A549 (cell line): ENCODE measurements around the gene PLCL1. TPM values are rescaled to one million over a fixed set of nuclear protein-coding genes. Genes with fewer than 3 reads are reported as not detected.

Source experiments
- ATAC-seq, 2 experiments: fragments of 200-7000 bp in 1 of 2; fragments of >200 bp in 1 of 2; cut with Nextera tagmentation in 1 of 2; cut with Tn5 transposase in 1 of 2; 3 replicates each; pipeline versions ENCODE4 v1.8.0 to v1.9.1; 2018 to 2020; ENCODE audit warnings: mild to moderate bottlenecking in 1 of 2, moderate library complexity in 1 of 2
- CTCF ChIA-PET: fragments of 300-600 bp; sonication (Branson Sonifier 250); formaldehyde crosslinking; extraction: SDS; loops from one replicate; lab custom pipeline; 2021; ENCODE audit warnings: antibody characterized with exemption, inconsistent platforms; lab: Yijun Ruan, JAX
- POLR2A ChIA-PET: fragments of 350-600 bp; formaldehyde crosslinking; extraction: SDS; loops from one replicate; lab custom pipeline; 2021; ENCODE audit warnings: antibody characterized with exemption, inconsistent platforms; lab: Yijun Ruan, JAX
- DNase-seq, 2 experiments: peaks; one replicate each; pipeline versions ENCODE4 v3.0.0 to v3.0.0-alpha.2; 2011 to 2016; ENCODE audit warnings: low read depth in 1 of 2, low spot score in 1 of 2
- FAIRE-seq: peaks from 2 replicates; lab custom pipeline; 2011; peaks lifted over from hg19 to GRCh38; lab: Jason Lieb, UNC
- H3K27ac ChIP-seq, 2 experiments: fragments of >200 bp; sonication (Bioruptor Twin); formaldehyde crosslinking; 3 replicates each; pipeline ENCODE4 v1.5.1; 2016 to 2017
- H3K4me1 ChIP-seq: fragments of >200 bp; sonication (Bioruptor Twin); formaldehyde crosslinking; 3 replicates; pipeline ENCODE4 v1.6.1; 2016
- H3K4me2 ChIP-seq: fragments of >200 bp; sonication (Bioruptor Twin); formaldehyde crosslinking; 3 replicates; pipeline ENCODE4 v1.6.1; 2016
- H3K4me3 ChIP-seq: fragments of >200 bp; sonication (Bioruptor Twin); formaldehyde crosslinking; 3 replicates; pipeline ENCODE4 v1.5.1; 2016
- H3K9me3 ChIP-seq: fragments of >200 bp; sonication (Bioruptor Twin); formaldehyde crosslinking; 3 replicates; pipeline ENCODE4 v1.6.1; 2016
- CBX2 ChIP-seq: fragments of 200-600 bp; sonication (generic); IDR thresholded peaks from 2 replicates; pipeline ENCODE4 v1.6.1; 2016; ENCODE audit warnings: low read depth, mild to moderate bottlenecking, borderline replicate concordance
- CEBPB ChIP-seq, 2 experiments: fragments of >200 bp in 1 of 2; sonication (Bioruptor Twin) in 1 of 2; formaldehyde crosslinking in 1 of 2; IDR thresholded peaks; 2 replicates each; pipeline ENCODE4 v1.6.1; 2012 to 2016
- EHF ChIP-seq: fragments of 250-450 bp; sonication (Bioruptor Pico); IDR thresholded peaks from 2 replicates; pipeline ENCODE4 v1.5.0; 2020; ENCODE audit warnings: mild to moderate bottlenecking
- EP300 ChIP-seq, 2 experiments: fragments of >200 bp; sonication (Bioruptor Twin); formaldehyde crosslinking; IDR thresholded peaks; 2 replicates in 1 of 2; 3 replicates in 1 of 2; pipeline ENCODE4 v1.6.1; 2016 to 2017
- FOSB ChIP-seq: fragments of 250-450 bp; sonication (Bioruptor Pico); IDR thresholded peaks from 2 replicates; pipeline ENCODE4 v1.5.0; 2020; ENCODE audit warnings: mild to moderate bottlenecking, moderate library complexity
- FOSL2 ChIP-seq, 2 experiments: fragments of 450-650 bp in 1 of 2; fragments of >200 bp in 1 of 2; sonication (Bioruptor Twin) in 1 of 2; formaldehyde crosslinking; IDR thresholded peaks; 2 replicates each; pipeline versions ENCODE4 v1.5.0 to v1.6.1; 2016 to 2020; ENCODE audit warnings: mild to moderate bottlenecking in 1 of 2, moderate library complexity in 1 of 2
- FOXS1 ChIP-seq: fragments of 250-450 bp; sonication (Bioruptor Pico); IDR thresholded peaks from 2 replicates; pipeline ENCODE4 v1.5.0; 2020; ENCODE audit warnings: mild to moderate bottlenecking, moderate library complexity
- HEYL ChIP-seq: fragments of 250-450 bp; sonication (Bioruptor Pico); IDR thresholded peaks from 2 replicates; pipeline ENCODE4 v1.8.0; 2021; ENCODE audit warnings: mild to moderate bottlenecking, moderate library complexity
- HOXA7 ChIP-seq: fragments of 250-450 bp; sonication (Bioruptor Pico); IDR thresholded peaks from 2 replicates; pipeline ENCODE4 v1.5.0; 2020; ENCODE audit warnings: mild to moderate bottlenecking, moderate library complexity
- KDM1A ChIP-seq: fragments of 200-600 bp; sonication (generic); IDR thresholded peaks from 2 replicates; pipeline ENCODE4 v1.6.1; 2016; ENCODE audit warnings: low read depth, mild to moderate bottlenecking
- KDM5A ChIP-seq: fragments of 200-600 bp; sonication (generic); IDR thresholded peaks from 2 replicates; pipeline ENCODE4 v1.6.1; 2016; ENCODE audit warnings: antibody characterized with exemption, mild to moderate bottlenecking
- MAZ ChIP-seq: fragments of 150-350 bp; IDR thresholded peaks from 2 replicates; pipeline ENCODE4 v1.6.1; 2014; ENCODE audit warnings: antibody characterized with exemption, low read depth, low read length, borderline replicate concordance
- NPAS2 ChIP-seq: fragments of 250-450 bp; sonication (Bioruptor Pico); IDR thresholded peaks from 2 replicates; pipeline ENCODE4 v1.8.0; 2022; ENCODE audit warnings: mild to moderate bottlenecking, moderate library complexity, borderline replicate concordance
- POLR2A ChIP-seq: IDR thresholded peaks from 2 replicates; pipeline ENCODE4 v1.6.1; 2012; ENCODE audit warnings: mild to moderate bottlenecking, low read length
- RAD21 ChIP-seq, 2 experiments: fragments of >200 bp in 1 of 2; sonication (Bioruptor Twin) in 1 of 2; formaldehyde crosslinking in 1 of 2; IDR thresholded peaks in 1 of 2; conservative IDR thresholded peaks in 1 of 2; 2 replicates in 1 of 2; 3 replicates in 1 of 2; pipeline ENCODE4 v1.6.1; 2012 to 2018; ENCODE audit warnings: inconsistent platforms in 1 of 2
- RCOR1 ChIP-seq: fragments of 150-350 bp; IDR thresholded peaks from 2 replicates; pipeline ENCODE4 v1.6.1; 2014; ENCODE audit warnings: antibody characterized with exemption, low read length, low read depth
- RFX5 ChIP-seq: fragments of 450-650 bp; IDR thresholded peaks from 2 replicates; pipeline ENCODE4 v1.7.1; 2014; ENCODE audit warnings: antibody characterized with exemption, mild to moderate bottlenecking, moderate library complexity
- SMC3 ChIP-seq: fragments of >200 bp; sonication (Bioruptor Twin); formaldehyde crosslinking; IDR thresholded peaks from 3 replicates; pipeline ENCODE4 v1.6.1; 2018; ENCODE audit warnings: inconsistent platforms
- SREBF2 ChIP-seq: fragments of 450-650 bp; IDR thresholded peaks from 2 replicates; pipeline ENCODE4 v1.6.1; 2014; ENCODE audit warnings: mild to moderate bottlenecking, moderate library complexity
- ZSCAN20 ChIP-seq: fragments of 250-450 bp; sonication (Bioruptor Pico); IDR thresholded peaks from 2 replicates; pipeline ENCODE4 v1.8.0; 2022; ENCODE audit warnings: mild to moderate bottlenecking, moderate library complexity
- WGBS: methylation state at CpG from one replicate; pipeline ENCODE4 v1.1.6; 2017; ENCODE audit errors: missing lambda C conversion rate; 5-methylcytosine and 5-hydroxymethylcytosine counted together
- polyA plus RNA-seq, 4 experiments: library from polyadenylated mRNA; depleted of rRNA in 3 of 4; stranded (reverse); fragments of >200 nt; fragmentation: RNase III in 1 of 4; extraction: RNeasy Plus Mini Kit Qiagen cat#74134 plus additional on column Dnase treatment in 1 of 4; gene quantifications; 2 replicates in 3 of 4; 3 replicates in 1 of 4; pipeline ENCODE4 v1.2.3, GENCODE V29; 2011 to 2017
- TF ChIP-seq, protein P1 (sequence below): IDR thresholded peaks from 2 replicates; pipeline ENCODE4 v1.6.1; 2012
- TF ChIP-seq, protein P2 (sequence below): IDR thresholded peaks from 2 replicates; pipeline ENCODE4 v1.6.1; 2012
- TF ChIP-seq, protein P3 (sequence below): fragments of 200-600 bp; sonication (generic); IDR thresholded peaks from 2 replicates; pipeline ENCODE4 v1.6.1; 2016; ENCODE audit warnings: antibody characterized with exemption, mild to moderate bottlenecking, moderate library complexity
- TF ChIP-seq, protein P4 (sequence below): fragments of >200 bp; sonication (Bioruptor Twin); formaldehyde crosslinking; IDR thresholded peaks from 3 replicates; pipeline ENCODE4 v1.5.1; 2016

Gene PLCL1
- polyA plus RNA-seq, 2 of the 4 experiments (the other 2 are of a cell fraction), result 0.03 TPM

DNA sequence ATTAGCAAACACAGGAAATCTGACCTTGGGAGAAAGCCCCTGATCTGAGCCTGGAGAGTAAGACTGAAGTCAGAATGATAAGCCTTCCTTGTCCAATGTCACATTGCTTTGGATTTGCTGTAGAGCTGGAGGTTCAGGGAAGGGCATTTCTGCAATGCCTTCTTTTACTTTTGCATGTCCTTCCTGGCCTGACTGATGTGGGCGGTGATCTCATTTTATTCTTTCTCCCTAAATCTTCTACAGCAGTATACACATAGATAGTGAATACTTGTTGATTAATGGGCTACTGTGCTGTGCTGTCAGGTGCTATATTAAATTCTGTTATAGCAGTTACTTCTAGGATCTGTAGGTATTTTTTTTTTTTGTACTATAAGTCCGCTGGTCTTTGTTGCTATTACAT, 62.6 kb downstream of the PLCL1 start:
- ATAC-seq, result no peak
- no peaks in the 10 kb centered on the region for H3K4me1 ChIP-seq
- FAIRE-seq, result no peak
- H3K4me2 ChIP-seq, result no peak overlapping the region
- DNase-seq, result no peak
- no peak overlapping the region for H3K27ac ChIP-seq
- CTCF ChIA-PET, result no interaction called here
- H3K9me3 ChIP-seq, result no peaks in the 10 kb centered on the region
- TF ChIP-seq RFX5 (no peak), FOSB (CRISPR knock-in tag) (no peak), RCOR1 (no peak), KDM5A (no peak), EP300 (IDR thresholded peaks at IDR 0.05) (no peak), CBX2 (no peak), EHF (no peak), NPAS2 (no peak), CEBPB (IDR thresholded peaks at IDR 0.05) (no peak), SREBF2 (no peak), HEYL (CRISPR knock-in tag) (no peak), SMC3 (no peak), FOSL2 (IDR thresholded peaks at IDR 0.05) (no peak), FOSL2 (CRISPR knock-in tag; IDR thresholded peaks at IDR 0.05) (no peak), MAZ (no peak), ZSCAN20 (CRISPR knock-in tag) (no peak), RAD21 (conservative IDR thresholded peaks at IDR 0.05 in 1 of 2, IDR thresholded peaks at IDR 0.05 in 1 of 2) (no peak)
- TF ChIP-seq, protein P1, sequence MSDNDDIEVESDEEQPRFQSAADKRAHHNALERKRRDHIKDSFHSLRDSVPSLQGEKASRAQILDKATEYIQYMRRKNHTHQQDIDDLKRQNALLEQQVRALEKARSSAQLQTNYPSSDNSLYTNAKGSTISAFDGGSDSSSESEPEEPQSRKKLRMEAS, result no peak
- TF ChIP-seq, protein P2, sequence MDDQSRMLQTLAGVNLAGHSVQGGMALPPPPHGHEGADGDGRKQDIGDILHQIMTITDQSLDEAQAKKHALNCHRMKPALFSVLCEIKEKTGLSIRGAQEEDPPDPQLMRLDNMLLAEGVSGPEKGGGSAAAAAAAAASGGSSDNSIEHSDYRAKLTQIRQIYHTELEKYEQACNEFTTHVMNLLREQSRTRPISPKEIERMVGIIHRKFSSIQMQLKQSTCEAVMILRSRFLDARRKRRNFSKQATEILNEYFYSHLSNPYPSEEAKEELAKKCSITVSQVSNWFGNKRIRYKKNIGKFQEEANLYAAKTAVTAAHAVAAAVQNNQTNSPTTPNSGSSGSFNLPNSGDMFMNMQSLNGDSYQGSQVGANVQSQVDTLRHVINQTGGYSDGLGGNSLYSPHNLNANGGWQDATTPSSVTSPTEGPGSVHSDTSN, result no peak
- TF ChIP-seq, protein P3, sequence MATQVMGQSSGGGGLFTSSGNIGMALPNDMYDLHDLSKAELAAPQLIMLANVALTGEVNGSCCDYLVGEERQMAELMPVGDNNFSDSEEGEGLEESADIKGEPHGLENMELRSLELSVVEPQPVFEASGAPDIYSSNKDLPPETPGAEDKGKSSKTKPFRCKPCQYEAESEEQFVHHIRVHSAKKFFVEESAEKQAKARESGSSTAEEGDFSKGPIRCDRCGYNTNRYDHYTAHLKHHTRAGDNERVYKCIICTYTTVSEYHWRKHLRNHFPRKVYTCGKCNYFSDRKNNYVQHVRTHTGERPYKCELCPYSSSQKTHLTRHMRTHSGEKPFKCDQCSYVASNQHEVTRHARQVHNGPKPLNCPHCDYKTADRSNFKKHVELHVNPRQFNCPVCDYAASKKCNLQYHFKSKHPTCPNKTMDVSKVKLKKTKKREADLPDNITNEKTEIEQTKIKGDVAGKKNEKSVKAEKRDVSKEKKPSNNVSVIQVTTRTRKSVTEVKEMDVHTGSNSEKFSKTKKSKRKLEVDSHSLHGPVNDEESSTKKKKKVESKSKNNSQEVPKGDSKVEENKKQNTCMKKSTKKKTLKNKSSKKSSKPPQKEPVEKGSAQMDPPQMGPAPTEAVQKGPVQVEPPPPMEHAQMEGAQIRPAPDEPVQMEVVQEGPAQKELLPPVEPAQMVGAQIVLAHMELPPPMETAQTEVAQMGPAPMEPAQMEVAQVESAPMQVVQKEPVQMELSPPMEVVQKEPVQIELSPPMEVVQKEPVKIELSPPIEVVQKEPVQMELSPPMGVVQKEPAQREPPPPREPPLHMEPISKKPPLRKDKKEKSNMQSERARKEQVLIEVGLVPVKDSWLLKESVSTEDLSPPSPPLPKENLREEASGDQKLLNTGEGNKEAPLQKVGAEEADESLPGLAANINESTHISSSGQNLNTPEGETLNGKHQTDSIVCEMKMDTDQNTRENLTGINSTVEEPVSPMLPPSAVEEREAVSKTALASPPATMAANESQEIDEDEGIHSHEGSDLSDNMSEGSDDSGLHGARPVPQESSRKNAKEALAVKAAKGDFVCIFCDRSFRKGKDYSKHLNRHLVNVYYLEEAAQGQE, result no peak
- TF ChIP-seq, protein P4, sequence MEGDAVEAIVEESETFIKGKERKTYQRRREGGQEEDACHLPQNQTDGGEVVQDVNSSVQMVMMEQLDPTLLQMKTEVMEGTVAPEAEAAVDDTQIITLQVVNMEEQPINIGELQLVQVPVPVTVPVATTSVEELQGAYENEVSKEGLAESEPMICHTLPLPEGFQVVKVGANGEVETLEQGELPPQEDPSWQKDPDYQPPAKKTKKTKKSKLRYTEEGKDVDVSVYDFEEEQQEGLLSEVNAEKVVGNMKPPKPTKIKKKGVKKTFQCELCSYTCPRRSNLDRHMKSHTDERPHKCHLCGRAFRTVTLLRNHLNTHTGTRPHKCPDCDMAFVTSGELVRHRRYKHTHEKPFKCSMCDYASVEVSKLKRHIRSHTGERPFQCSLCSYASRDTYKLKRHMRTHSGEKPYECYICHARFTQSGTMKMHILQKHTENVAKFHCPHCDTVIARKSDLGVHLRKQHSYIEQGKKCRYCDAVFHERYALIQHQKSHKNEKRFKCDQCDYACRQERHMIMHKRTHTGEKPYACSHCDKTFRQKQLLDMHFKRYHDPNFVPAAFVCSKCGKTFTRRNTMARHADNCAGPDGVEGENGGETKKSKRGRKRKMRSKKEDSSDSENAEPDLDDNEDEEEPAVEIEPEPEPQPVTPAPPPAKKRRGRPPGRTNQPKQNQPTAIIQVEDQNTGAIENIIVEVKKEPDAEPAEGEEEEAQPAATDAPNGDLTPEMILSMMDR, result no peak
- H3K4me3 ChIP-seq, result no peak overlapping the region
- POLR2A ChIA-PET, result no interaction called here
- WGBS, result 36% methylated on average over 2 of the region's 2 CpGs

DNA sequence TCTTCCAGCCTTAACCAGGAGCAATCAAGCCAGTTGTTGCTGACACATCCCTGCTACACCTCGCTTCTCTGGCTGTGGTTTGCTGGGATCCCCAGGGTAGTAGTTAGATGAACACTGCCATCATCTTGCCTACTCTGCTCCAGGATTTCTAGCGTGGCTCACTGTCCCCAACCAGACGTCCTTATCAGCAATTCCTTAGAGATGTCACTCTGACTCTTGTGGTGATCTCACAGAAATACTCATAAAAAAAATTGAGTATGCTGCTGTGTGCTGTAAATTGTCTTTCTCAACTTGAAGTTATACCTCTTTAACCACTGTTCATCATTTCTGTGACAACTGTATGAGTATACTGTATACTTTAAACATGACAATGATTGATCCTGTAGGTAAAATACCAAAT, 63.2 kb downstream of the PLCL1 start:
- TF ChIP-seq KDM1A (no peak), POLR2A (no peak), FOXS1 (no peak), HOXA7 (no peak)
- FAIRE-seq (no peak), DNase-seq (no peak), ATAC-seq (no peak)
- WGBS, result 13% methylated on average over 3 of the region's 3 CpGs
- Histone ChIP-seq H3K9me3 (no peaks in the 10 kb centered on the region), H3K27ac (no peak overlapping the region), H3K4me2 (no peak overlapping the region), H3K4me1 (no peaks in the 10 kb centered on the region), H3K4me3 (no peak overlapping the region)
- CTCF ChIA-PET, result no interaction called here
- POLR2A ChIA-PET, result no interaction called here
